Measurements from ENCODE around the gene OXER1.

- TF ChIP-seq ZNF600 (tag by site-specific recombination; IDR thresholded peaks at IDR 0.05) (no peak), CTCF (tag by site-specific recombination; IDR thresholded peaks at IDR 0.05) (no peak), ZNF248 (tag by site-specific recombination; IDR thresholded peaks at IDR 0.05) (no peak), GLIS1 (tag by site-specific recombination; IDR thresholded peaks at IDR 0.05) (no peak), ZEB2 (tag by site-specific recombination; IDR thresholded peaks at IDR 0.05) (no peak), ZNF670 (tag by site-specific recombination; IDR thresholded peaks at IDR 0.05; ENCODE audit: low read depth) (no peak), ZNF280D (tag by site-specific recombination; IDR thresholded peaks at IDR 0.05) (no peak), ZNF513 (tag by site-specific recombination; IDR thresholded peaks at IDR 0.05) (no peak), ZNF266 (tag by site-specific recombination; IDR thresholded peaks at IDR 0.05; ENCODE audit: low read depth) (no peak)
Observed at GRCh38 chr2:42788882-42789281, 24.9 kb upstream of the OXER1 start.

Data from HEK293 (cell line).